ENCODE results near the gene ASF1A. TPM values are rescaled to one million over a fixed set of nuclear protein-coding genes. Genes with fewer than 3 reads are reported as not detected.

The ASF1A gene
- total and polyA plus RNA-seq, 2 of the 13 experiments (the other 11 are each of a cell fraction or from before 2014, with no cell fraction given), result 14.5 to 49.9 TPM

DNA sequence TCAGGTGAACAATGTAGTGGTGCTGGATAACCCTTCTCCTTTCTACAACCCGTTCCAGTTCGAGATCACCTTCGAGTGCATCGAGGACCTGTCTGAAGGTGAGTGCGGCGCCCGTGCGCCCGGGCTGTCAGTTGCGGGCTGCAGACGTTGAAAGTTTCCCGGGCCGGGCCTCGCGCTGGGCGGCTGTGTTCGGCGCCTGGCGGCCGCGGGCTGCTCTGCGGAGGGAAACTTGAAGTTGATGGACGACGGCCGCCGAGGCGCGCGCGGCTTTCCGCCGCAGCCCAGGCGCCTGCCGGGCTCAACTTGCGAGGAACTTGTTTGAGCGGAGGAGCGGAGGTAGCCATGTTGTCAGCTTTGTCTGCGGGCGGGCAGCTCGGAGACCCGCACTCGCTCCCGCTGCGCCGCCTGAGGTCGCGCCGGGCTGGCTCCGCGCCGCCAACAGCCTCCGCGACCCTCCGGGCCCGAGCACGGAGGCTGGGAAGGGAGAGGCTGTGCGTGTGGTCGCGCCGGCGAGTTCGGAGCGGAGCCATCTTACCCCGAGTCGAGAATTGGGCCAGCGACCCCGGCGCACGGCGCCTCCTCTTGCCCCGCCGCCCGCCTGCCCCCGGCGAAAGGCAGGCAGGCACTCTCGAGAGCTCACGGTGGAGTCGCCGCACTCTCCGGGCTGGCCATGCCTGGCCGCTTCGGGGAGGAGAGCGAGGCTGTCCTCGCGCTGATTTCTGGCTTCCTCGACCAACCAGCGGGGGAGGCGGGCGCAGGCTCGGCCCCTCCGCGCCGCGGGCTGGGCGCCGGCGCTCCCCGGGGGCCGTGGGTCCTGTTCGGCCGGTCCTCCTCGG lies 691 bp downstream of the ASF1A start (continued):
- TF ChIP-seq ARNTL (CRISPR knock-in tag; IDR thresholded peaks at IDR 0.05) (peak; percentile 30), ARNT (IDR thresholded peaks at IDR 0.05) (no peak), ZSCAN30 (CRISPR knock-in tag; IDR thresholded peaks at IDR 0.05) (peak; percentile 85), ZNF543 (CRISPR knock-in tag; IDR thresholded peaks at IDR 0.05) (peak; percentile 71; the same call in 1 of the 2 replicates), ZNF414 (CRISPR knock-in tag; IDR thresholded peaks at IDR 0.05) (peak; percentile 91; the same call in 1 of the 2 replicates), HDAC1 (CRISPR knock-in tag; IDR thresholded peaks at IDR 0.05) (peak; percentile 87), ZNF136 (CRISPR knock-in tag; IDR thresholded peaks at IDR 0.05; ENCODE audit: low read depth) (0 out of 2 replicates have a peak, but pooled peaks have one; percentile 11), KMT2B (CRISPR knock-in tag; IDR thresholded peaks at IDR 0.05) (no peak; the same call in 1 of the 2 replicates)
- TF ChIP-seq, protein P1, sequence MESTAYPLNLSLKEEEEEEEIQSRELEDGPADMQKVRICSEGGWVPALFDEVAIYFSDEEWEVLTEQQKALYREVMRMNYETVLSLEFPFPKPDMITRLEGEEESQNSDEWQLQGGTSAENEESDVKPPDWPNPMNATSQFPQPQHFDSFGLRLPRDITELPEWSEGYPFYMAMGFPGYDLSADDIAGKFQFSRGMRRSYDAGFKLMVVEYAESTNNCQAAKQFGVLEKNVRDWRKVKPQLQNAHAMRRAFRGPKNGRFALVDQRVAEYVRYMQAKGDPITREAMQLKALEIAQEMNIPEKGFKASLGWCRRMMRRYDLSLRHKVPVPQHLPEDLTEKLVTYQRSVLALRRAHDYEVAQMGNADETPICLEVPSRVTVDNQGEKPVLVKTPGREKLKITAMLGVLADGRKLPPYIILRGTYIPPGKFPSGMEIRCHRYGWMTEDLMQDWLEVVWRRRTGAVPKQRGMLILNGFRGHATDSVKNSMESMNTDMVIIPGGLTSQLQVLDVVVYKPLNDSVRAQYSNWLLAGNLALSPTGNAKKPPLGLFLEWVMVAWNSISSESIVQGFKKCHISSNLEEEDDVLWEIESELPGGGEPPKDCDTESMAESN (CRISPR knock-in tag; conservative IDR thresholded peaks at IDR 0.05), result peak; percentile 50; the same call in 1 of the 2 replicates
- TF ChIP-seq, protein P2, sequence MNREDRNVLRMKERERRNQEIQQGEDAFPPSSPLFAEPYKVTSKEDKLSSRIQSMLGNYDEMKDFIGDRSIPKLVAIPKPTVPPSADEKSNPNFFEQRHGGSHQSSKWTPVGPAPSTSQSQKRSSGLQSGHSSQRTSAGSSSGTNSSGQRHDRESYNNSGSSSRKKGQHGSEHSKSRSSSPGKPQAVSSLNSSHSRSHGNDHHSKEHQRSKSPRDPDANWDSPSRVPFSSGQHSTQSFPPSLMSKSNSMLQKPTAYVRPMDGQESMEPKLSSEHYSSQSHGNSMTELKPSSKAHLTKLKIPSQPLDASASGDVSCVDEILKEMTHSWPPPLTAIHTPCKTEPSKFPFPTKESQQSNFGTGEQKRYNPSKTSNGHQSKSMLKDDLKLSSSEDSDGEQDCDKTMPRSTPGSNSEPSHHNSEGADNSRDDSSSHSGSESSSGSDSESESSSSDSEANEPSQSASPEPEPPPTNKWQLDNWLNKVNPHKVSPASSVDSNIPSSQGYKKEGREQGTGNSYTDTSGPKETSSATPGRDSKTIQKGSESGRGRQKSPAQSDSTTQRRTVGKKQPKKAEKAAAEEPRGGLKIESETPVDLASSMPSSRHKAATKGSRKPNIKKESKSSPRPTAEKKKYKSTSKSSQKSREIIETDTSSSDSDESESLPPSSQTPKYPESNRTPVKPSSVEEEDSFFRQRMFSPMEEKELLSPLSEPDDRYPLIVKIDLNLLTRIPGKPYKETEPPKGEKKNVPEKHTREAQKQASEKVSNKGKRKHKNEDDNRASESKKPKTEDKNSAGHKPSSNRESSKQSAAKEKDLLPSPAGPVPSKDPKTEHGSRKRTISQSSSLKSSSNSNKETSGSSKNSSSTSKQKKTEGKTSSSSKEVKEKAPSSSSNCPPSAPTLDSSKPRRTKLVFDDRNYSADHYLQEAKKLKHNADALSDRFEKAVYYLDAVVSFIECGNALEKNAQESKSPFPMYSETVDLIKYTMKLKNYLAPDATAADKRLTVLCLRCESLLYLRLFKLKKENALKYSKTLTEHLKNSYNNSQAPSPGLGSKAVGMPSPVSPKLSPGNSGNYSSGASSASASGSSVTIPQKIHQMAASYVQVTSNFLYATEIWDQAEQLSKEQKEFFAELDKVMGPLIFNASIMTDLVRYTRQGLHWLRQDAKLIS (CRISPR knock-in tag; IDR thresholded peaks at IDR 0.05), result peak; percentile 79; the same call in 1 of the 2 replicates
